ENCODE measurements around the gene PTPN1. TPM values are rescaled to one million over a fixed set of nuclear protein-coding genes. Genes with fewer than 3 reads are reported as not detected.

Gene PTPN1
- total RNA-seq, 4 donors from 2014 or later, result 20.7 to 26.7 (median 23.7) TPM

GRCh38 chr20:50484271-50484976, 25.8 kb upstream of the PTPN1 start:
- DNase-seq (ENCODE audit: low spot score in 2 of 2), result no peak
- Histone ChIP-seq H3K4me3 (peak overlapping the region in 1 of 4 donors; percentile 59), H3K36me3 (no peaks in the 10 kb centered on the region), H3K27ac (peak overlapping the region; percentile 76 to 92 (median 87)), H3K9me3 (no peaks in the 10 kb centered on the region), H3K4me1 (peaks cover 0 to 12% (median 3%) of the 10 kb centered on the region in 4 donors), H3K27me3 (no peaks in the 10 kb centered on the region)
- WGBS, 2 donors, result 80% methylated on average over 6 of the region's 6 CpGs
- TF ChIP-seq POLR2A (IDR thresholded peaks at IDR 0.05), result no peak
- no peak for TF ChIP-seq EP300 (IDR thresholded peaks at IDR 0.05)
- TF ChIP-seq CTCF (IDR thresholded peaks at IDR 0.05), result no peak

- no peak for DNase-seq (ENCODE audit: low spot score in 2 of 2)
- no peaks in the 10 kb centered on the region for H3K36me3 ChIP-seq
- H3K4me1 ChIP-seq, result peaks cover 0 to 12% (median 3%) of the 10 kb centered on the region in 4 donors
- H3K27me3 ChIP-seq, result no peaks in the 10 kb centered on the region
- no peaks in the 10 kb centered on the region for H3K9me3 ChIP-seq
- 75 to 79% methylated on average over 4 of the region's 4 CpGs for WGBS, 2 donors
- H3K27ac ChIP-seq, result no peak overlapping the region
- no peak overlapping the region for H3K4me3 ChIP-seq
- TF ChIP-seq POLR2A (IDR thresholded peaks at IDR 0.05), result no peak
- TF ChIP-seq EP300 (IDR thresholded peaks at IDR 0.05), result no peak
- no peak for TF ChIP-seq CTCF (IDR thresholded peaks at IDR 0.05)
Observed at GRCh38 chr20:50487397-50487796, 22.8 kb upstream of the PTPN1 start.

- peaks cover 0 to 8% (median under 1%) of the 10 kb centered on the region in 4 donors for H3K4me1 ChIP-seq
- no peak overlapping the region for H3K27ac ChIP-seq
- no peaks in the 10 kb centered on the region for H3K36me3 ChIP-seq
- WGBS, 2 donors, result 73 to 81% methylated on average over 10 of the region's 10 CpGs
- H3K4me3 ChIP-seq, result no peak overlapping the region
- TF ChIP-seq CTCF (IDR thresholded peaks at IDR 0.05) (no peak), EP300 (IDR thresholded peaks at IDR 0.05) (no peak), POLR2A (IDR thresholded peaks at IDR 0.05) (no peak)
- no peaks in the 10 kb centered on the region for H3K9me3 ChIP-seq
- no peaks in the 10 kb centered on the region for H3K27me3 ChIP-seq
- DNase-seq (ENCODE audit: low spot score in 2 of 2), result no peak
Observed at GRCh38 chr20:50488236-50488806, 21.9 kb upstream of the PTPN1 start.

- H3K4me1 ChIP-seq, result no peaks in the 10 kb centered on the region
- H3K27me3 ChIP-seq, result no peaks in the 10 kb centered on the region
- H3K9me3 ChIP-seq, result no peaks in the 10 kb centered on the region
- H3K36me3 ChIP-seq, result no peaks in the 10 kb centered on the region
- DNase-seq (ENCODE audit: low spot score in 2 of 2), result no peak
- WGBS, 2 donors, result 30 to 52% methylated on average over 1 of the region's 1 CpG
- H3K4me3 ChIP-seq, result no peak overlapping the region
- H3K27ac ChIP-seq, result no peak overlapping the region
- TF ChIP-seq CTCF (IDR thresholded peaks at IDR 0.05) (no peak), EP300 (IDR thresholded peaks at IDR 0.05) (no peak), POLR2A (IDR thresholded peaks at IDR 0.05) (no peak)
Observed at GRCh38 chr20:50491168-50491567, 19.0 kb upstream of the PTPN1 start.

GRCh38 chr20:50491926-50492634, 18.1 kb upstream of the PTPN1 start:
- TF ChIP-seq CTCF (IDR thresholded peaks at IDR 0.05) (no peak), EP300 (IDR thresholded peaks at IDR 0.05) (no peak), POLR2A (IDR thresholded peaks at IDR 0.05) (no peak)
- Histone ChIP-seq H3K36me3 (no peaks in the 10 kb centered on the region), H3K27ac (no peak overlapping the region), H3K4me3 (no peak overlapping the region), H3K9me3 (no peaks in the 10 kb centered on the region), H3K27me3 (no peaks in the 10 kb centered on the region), H3K4me1 (no peaks in the 10 kb centered on the region)
- WGBS, 2 donors, result 67 to 75% methylated on average over 8 of the region's 8 CpGs
- no peak for DNase-seq (ENCODE audit: low spot score in 2 of 2)
